Suppressor macrophage treated with lipopolysaccharide for 1 hour (primary cell): ENCODE measurements around the gene SLC24A3.

Experiments
- DNase-seq, 3 donors: peaks; one replicate each; pipeline ENCODE4 v3.0.0-alpha.2; 2020 to 2022

The SLC24A3 gene

DNA sequence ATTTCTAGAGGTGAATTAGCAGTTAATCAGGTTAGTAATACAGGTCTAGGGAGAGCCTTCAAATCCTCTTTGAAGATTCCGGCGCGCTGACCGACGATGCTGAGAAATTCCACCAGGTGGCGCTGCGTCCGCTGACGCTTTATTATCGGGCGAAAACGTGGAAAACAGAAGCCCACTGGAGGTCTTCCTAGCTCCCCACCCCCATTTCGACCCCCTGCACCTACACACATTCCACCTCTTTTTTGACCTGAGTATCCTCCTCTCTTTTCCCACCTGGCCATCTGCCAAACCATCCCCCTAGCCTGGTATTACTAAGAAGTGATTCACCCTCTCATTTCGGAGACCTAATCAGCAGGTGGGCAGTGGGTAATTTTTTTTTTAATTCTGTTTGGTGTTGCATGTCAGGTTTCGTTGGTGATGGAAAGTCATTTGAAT, 480.3 kb downstream of the SLC24A3 start:
- peak; percentile 72 to 76 (median 72) for DNase-seq

DNA sequence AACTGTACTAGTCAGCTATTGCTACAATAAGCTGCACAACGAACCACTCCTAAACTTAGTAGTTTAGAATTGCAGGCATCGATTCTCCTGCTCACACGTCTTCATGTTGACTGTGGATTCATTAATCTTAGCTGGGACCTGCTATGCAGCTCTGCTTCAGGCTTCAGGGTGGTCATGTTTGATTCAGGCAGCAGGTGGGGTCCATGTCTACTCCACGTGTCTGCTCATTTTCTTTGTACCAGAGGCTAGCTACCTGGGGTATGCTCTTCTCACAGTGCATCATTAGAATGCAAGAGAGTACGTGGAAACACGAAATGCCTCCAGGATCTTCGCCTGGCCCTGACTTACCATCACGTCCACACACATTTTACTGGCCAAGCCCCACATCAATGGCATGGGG, 481.1 kb downstream of the SLC24A3 start:
- DNase-seq: no peak

GRCh38 chr20:19695081-19695480, 482.6 kb downstream of the SLC24A3 start:
- peak; percentile 21 to 34 (median 24) for DNase-seq

GRCh38 chr20:19696620-19697019, 484.2 kb downstream of the SLC24A3 start:
- no peak for DNase-seq

GRCh38 chr20:19697415-19697814, 485.0 kb downstream of the SLC24A3 start:
- no peak for DNase-seq

DNA sequence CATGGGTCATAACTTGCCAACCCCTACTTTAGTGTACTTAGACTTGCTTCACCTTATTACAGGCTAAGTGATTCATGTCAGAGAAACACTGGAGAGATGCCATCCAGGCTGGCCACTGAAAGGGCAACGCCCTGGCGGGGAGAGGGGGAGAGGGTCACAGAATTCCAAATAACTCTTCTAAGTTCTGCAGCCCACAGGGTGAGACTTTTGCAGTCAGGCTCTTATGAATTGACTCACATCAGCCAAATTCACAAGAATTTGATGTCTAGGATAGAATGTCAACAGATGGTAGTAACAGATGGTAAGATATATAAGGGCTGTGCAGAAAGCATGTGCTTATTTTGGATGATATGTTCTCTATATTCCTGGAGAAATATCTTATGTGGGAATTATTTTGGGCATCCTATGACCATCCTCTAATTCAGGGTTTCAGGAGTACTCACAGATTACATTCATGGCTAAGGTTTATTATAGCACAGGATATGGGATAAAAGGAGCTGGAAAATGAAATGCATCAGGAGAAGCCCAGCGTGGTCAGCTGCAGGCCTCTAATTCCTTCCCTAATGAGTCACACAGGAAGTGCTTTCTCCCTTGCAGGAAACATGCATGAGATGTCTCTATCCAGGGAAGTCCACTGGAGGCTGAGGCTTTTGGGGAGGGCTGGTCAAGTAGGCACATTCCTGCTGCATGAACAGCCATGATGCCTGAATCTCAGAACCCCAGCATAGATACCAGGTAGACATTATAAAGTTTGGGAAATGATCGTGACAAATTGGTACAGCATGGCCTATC, 486.9 kb downstream of the SLC24A3 start:
- DNase-seq: peak; percentile 70 to 77 (median 73)

- DNase-seq: peak; percentile 22 to 53 (median 52)
Measured at GRCh38 chr20:19701429-19701828, 489.0 kb downstream of the SLC24A3 start.

DNA sequence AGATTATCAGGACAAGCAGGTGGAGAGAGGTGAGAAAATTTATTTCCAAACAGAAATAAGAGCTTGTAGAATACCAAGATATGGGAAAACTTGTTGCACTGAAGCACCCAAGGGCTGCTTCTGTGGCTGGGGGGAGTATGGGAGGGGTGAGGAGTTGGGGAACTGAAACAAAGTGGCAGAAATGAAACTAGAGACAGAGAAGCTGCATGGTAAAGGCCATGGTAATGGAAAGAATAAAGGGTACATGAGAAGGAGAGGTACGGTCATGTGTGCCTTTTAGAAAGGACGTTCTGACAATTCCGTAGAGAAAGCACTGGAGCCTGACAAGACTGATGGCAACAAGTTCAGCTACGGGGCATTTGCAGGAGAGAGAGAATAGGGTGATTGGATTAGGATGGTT, 494.0 kb downstream of the SLC24A3 start:
- DNase-seq: peak; percentile 50 to 55 (median 52)

- no peak for DNase-seq
Measured at GRCh38 chr20:19709635-19710335, 497.3 kb downstream of the SLC24A3 start.

- no peak for DNase-seq
Measured at GRCh38 chr20:19710336-19711120, 498.1 kb downstream of the SLC24A3 start.

DNA sequence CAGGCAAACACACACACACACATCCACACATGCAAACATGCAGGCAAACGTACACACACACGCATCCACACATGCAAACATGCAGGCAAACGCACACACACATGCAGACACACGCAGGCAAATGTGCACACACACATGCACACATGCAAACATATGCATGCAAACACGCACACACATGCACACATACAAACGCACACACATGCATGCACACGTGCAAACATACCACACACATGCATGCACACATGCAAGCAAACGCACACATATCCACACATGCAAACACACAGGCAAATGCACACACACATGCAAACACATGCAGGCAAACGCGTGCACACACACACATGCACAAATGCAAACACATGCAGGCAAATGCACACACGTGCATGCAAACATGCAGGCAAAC, 498.7 kb downstream of the SLC24A3 start:
- DNase-seq: no peak

- no peak for DNase-seq
Measured at GRCh38 chr20:19712721-19713260, 500.3 kb downstream of the SLC24A3 start.

- DNase-seq: no peak
Measured at GRCh38 chr20:19713822-19714578, 501.6 kb downstream of the SLC24A3 start.

- DNase-seq: no peak
Measured at GRCh38 chr20:19714579-19714840, 502.1 kb downstream of the SLC24A3 start.

GRCh38 chr20:19715986-19716385, 503.5 kb downstream of the SLC24A3 start:
- DNase-seq: no peak

GRCh38 chr20:19718880-19719279, 506.4 kb downstream of the SLC24A3 start:
- no peak for DNase-seq

- DNase-seq: no peak
Measured at GRCh38 chr20:19720991-19721390, 508.5 kb downstream of the SLC24A3 start.

DNA sequence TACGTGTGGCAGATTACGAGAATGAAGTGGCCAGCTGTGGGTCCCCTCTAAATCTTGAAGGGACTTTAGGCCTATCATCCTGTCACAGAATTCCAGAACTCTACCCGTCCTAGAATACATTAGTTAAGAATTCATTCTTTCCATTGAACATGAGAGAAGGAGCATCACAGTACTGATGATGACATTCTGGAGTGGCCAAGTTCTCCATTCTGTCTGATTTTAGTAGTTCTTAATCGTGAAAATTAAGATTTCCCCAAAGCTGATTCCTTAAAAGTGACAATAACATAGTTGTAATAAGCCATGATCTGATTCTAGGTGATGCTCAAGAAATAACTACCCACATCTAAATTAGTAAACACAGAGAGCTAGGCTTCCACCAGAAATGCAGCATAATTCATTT, 510.6 kb downstream of the SLC24A3 start:
- peak; percentile 38 to 72 (median 67) for DNase-seq

DNA sequence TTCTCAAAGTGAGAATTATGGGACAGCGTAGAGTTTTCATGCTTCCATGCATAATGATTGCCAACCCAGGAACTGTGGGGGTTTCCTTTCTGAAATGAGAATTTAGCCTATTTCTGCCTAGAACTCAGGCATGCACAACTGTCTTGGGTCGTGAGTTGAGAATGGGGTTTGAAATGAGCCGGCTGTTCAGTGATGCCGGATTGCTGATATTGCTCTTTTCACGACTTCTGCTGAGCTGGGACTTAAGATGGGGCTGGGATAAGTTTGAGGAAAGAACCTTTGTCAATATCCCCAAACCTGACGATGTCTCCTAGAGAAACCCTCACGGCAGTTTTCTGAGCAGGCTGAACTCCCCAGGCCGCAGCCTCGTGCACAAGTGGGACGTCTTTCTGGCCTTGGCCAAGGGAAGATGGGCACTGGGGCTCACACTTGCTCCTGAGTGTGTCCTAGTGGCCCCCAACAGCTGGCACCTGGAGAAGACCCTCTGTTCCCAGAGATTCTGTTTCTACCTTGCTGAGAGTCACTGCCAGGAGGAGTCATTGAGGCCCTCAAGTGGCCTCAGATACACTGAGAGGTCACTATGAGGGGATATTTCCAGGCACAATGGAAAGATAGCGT, 511.5 kb downstream of the SLC24A3 start:
- no peak for DNase-seq

- no peak for DNase-seq
Measured at GRCh38 chr20:19725373-19725772, 512.9 kb downstream of the SLC24A3 start.

GRCh38 chr20:19725814-19726525, 513.5 kb downstream of the SLC24A3 start:
- DNase-seq: peak; percentile 50 to 89 (median 89)
